ENCODE results near the gene SLC39A2. TPM values are rescaled to one million over a fixed set of nuclear protein-coding genes. Genes with fewer than 3 reads are reported as not detected.
A peak's percentile ranks its signal among the peaks of the same experiment; 100 is the strongest.
"Not testable (repeated sequence)": the region's sequence is repeated elsewhere in the genome, so short reads cannot be mapped to it uniquely, and the experiment has no call there.

The SLC39A2 gene, protein sequence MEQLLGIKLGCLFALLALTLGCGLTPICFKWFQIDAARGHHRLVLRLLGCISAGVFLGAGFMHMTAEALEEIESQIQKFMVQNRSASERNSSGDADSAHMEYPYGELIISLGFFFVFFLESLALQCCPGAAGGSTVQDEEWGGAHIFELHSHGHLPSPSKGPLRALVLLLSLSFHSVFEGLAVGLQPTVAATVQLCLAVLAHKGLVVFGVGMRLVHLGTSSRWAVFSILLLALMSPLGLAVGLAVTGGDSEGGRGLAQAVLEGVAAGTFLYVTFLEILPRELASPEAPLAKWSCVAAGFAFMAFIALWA
- not detected for polyA plus RNA-seq (2013, experiment 1 of 2; ENCODE audit: insufficient read length)
- polyA plus RNA-seq (2013, experiment 2 of 2; ENCODE audit: insufficient read length): not detected

- DNase-seq: peak; percentile 63
These were observed at the start of gene SLC39A2 for GRCh38 chr14:20998674-20999366. TSS of gene SLC39A2 (plus strand) at chr14:20999293. CDS start at chr14:20999447, 154 bp downstream.

GRCh38 chr14:20954736-20955537 lies 44.2 kb upstream of the SLC39A2 start, which contains the start of gene RNASE2:
TSS of gene RNASE2 (plus strand) at chr14:20955487. CDS start at chr14:20955772, 285 bp downstream.
- peak; percentile 9 for DNase-seq

DNA sequence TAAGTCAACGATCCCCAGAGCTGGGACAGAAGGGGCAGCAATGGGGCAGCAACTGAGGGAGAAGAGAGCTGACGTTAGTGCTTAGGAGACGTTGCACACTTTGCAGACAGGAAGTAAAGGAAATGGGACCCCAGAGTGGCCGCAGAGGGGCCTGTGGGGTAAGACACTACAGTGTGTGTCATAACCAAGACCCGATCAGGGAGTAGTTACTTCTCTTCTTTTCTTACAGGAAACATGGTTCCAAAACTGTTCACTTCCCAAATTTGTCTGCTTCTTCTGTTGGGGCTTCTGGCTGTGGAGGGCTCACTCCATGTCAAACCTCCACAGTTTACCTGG lies 43.6 kb upstream of the SLC39A2 start:
- DNase-seq: not testable (repeated sequence)

GRCh38 chr14:20956376-20956976 lies 42.6 kb upstream of the SLC39A2 start:
- no peak for DNase-seq

GRCh38 chr14:20958946-20959345 lies 40.1 kb upstream of the SLC39A2 start:
- not testable (repeated sequence) for DNase-seq

DNA sequence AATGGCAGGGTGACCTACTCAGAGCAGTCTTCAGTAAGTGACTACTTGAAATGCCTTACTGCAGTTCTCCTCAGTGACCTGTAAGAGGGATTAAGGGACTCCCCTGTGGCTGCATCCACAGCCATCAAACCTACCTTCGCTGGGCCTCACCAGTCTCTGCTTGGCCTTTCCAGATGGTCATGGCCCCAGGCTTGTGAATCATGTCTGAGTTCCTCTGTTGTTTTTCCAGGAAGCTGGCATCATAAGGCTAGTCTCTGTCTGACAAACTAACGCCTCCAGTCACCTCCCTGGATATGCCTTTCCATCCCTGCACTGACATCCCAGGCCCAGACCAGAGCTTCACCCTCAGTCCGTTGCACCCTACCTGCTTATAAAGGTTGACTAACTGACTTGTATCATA lies 29.8 kb upstream of the SLC39A2 start:
- DNase-seq: no peak

DNA sequence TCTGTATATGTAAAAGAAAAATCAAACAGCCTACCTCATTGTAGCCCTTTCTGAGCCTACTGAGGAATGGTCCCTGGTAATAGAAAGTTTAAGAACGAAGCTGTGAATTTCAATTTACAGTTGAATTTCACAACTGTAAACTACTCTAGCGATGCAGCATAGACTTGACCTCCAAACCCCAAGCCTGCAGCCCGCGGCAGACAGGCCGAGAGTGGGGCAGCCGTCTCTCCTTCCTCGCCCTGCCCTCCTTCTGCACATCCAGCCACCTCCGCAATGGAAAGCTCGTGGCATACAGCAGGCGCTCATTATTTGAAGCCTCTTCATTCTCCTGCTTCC lies 28.5 kb upstream of the SLC39A2 start:
- no peak for DNase-seq

DNA sequence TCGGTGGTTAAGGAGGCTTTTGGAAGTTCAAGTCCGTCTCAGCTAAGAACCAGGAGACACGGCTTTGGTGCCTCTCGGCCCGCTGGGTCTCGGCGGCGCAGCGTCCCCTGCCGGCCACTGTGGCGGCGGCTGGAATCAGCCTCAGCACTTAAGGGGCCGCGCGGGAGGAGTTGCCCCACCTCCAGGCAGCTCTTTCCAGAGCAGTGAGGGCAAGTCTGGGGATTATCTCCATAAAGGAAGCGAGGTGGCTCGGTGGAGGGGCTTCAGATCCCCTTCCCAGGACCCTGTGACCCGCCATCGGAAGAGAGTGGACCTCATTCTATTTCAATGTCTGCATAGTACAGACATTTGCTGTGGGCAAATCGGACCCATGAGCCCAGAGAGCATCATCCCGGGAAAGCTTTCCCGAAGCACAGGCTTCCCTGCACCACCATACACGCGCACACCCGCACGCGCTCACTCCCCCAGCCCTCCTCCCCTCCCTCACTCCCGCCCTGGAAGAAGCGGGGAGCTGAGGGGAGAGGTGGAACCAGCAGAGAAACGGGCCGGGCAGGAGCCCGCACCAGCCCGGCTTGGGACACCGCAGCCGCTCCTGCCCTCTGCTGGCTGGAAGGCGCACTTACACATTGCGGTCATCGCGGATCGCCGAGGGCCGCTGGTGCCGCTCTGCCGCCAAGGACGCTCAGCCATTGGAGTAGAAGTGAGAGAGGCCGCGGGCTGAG lies 27.9 kb upstream of the SLC39A2 start:
- peak; percentile 85 for DNase-seq

DNA sequence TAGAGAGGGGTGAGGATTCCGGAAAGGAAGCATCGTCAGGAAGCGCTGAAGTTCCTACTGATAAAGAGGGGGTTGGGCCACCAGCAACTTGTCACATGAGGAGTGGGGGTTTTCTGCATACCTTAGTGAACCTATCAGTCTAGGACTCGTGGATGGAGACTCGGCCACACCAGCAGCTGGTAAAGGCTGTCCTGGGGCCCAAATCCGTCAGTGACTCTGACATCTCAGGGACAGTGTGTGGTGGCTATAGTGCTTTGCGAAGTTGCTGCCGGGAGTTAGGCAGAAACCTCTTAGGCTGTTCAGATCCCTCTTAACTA lies 27.4 kb upstream of the SLC39A2 start:
- no peak for DNase-seq

DNA sequence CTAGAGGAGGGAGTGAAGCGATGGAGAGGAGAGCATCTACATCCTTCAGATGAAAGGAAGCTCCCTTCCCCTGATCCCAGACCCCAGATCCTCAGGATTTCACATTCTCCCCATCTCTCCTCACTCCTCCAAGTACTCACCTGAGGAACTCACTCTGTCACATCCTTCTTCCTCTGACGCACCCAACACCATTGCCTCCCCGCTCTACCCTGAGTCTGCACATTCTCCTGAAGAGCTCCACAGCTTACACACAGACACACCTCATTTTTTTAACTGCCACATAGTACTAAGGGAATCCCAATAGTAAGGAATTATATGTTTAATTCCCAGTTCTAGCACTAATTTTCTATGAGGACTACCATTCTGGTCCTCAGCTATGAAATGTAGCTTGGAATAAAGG lies 25.6 kb upstream of the SLC39A2 start:
- no peak for DNase-seq

DNA sequence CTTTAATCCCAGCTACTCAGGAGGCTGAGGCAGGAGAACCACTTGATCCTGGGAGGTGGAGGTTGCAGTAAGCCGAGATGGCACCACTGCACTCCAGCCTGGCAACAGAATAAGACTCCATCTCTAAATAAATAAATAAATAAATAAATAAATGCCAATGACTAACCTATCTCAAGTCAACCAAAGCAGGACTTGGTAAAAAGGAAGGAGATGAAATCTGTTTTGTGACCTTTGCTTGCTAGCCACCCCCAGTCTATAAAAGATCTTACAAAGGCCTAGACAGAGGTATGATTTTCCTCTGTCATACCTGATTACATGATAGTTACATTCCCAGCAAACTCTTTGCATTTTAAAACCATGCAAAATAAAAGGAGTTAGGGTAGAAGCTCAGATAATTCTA lies 22.8 kb upstream of the SLC39A2 start:
- no peak for DNase-seq

DNA sequence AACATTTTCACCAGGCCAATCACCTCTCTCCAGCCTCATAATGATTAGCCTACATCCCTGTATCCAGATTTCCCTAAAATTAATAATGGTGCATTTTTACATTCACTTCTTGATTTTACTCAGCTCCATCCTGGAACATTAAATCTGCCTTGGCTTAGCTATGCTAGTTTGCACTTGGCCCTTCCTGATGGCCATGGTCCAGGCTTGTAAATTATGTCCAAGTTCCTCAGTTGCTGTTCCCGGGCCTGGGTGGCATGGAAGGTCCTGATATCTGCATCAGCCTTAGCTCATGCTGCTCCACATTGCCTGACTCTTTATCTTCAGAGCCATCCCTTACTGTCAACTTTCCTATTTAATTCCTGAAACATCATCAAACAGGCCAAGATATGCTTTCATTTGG lies 20.4 kb upstream of the SLC39A2 start:
- no peak for DNase-seq

GRCh38 chr14:20980906-20981305 lies 18.2 kb upstream of the SLC39A2 start:
- DNase-seq: no peak

DNA sequence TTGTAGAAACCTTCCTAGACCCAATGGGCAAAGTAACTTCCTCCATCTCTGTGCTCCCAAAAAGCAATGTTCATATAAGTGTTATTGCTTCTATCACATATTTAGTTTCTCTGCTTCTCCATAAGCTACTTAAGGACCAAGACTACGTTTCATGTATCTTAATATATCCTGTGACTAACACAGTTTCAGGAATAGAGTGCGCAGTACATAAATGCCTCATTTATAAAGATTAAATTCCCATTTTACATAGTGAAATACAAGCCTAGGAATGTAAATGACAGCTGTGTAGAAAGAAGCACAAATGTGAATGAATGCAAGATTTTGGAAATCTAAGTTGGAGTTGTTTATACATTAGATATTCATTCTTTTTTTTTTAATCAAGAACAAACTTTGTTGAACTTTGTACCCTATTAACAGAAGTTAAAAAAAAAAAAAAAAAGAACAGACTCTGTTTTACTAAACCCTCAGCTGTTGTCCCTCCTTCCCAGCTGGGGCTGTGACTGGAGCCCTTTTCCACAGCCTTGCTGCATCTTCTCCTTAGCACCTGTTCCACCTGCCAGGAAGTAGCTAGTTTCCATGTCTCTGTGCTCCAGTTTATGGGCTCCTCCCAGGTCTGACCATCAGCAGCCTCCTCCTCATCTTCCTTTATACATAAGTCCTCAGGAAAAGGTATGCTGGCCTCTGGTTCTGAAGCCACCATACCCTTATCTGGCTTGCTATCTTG lies 16.3 kb upstream of the SLC39A2 start:
- DNase-seq: no peak

DNA sequence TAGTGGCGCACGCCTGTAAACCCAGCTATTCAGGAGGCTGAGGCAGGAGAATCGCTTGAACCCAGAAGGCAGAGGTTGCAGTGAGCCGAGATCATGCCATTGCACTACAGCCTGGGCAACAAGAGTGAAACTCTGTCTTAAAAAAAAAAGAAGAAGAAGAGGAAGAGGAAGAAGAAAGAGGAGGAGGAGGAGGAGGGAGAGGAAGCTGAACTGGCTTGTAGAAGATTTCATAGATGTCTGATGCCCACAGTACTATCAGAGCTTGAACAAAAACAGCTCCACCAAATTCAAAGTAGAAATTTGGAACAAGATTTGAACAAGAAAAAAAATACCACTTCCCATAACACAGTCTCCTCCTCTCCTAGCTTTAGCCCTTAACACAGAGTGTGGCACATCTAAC lies 13.4 kb upstream of the SLC39A2 start:
- not testable (repeated sequence) for DNase-seq

GRCh38 chr14:20986811-20987210 lies 12.3 kb upstream of the SLC39A2 start:
- DNase-seq: peak; percentile 94

DNA sequence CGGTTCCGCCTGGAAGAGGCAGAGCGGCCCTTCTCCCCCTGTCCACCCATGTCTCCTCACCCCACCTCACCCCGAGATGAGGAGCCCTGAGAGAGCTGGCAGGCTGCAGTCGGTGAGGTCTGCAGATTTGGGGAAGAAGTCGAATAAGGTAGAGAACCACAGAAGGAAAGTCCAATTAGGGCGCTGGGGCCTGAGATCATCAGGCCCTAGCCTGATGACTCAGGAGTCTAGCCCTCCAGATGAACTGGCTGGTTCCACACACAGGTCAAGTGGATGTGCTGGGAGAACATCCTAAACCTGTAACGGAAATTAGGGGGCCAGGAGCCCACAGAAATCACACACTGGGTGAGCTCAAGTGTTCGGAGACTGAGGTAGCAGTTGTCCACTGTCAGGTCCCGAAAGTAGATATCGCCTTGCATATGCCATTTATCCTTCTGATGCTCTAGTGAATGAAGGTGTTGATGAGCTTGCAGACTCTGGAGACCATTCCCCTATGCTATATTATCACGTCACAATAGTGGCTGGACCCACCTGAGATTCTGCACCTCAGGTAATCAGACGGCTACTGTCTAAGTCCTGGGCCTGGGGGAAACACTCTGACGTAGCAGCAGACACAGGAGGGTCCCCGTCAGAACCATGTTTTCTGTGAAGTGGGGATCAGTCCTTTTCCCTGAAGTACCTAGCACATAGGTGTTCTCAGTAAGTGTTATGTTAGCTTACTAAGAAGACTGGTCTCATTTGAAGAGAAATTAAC lies 10.2 kb upstream of the SLC39A2 start:
- DNase-seq: no peak

GRCh38 chr14:20989471-20989786 lies 9.7 kb upstream of the SLC39A2 start:
- DNase-seq: no peak

GRCh38 chr14:20989787-20990600 lies 9.1 kb upstream of the SLC39A2 start, which contains the start of gene METTL17:
TSS of gene METTL17 (plus strand) at chr14:20989980. CDS start at chr14:20990003, 23 bp downstream.
- peak; percentile 98 for DNase-seq

GRCh38 chr14:20996521-20996920 lies 2.6 kb upstream of the SLC39A2 start:
- DNase-seq: no peak

Measured in fibroblast of skin of abdomen (primary cell).